ENCODE results near the gene HDAC9.

- no peak for TF ChIP-seq POLR2A (IDR thresholded peaks at IDR 0.05)
- TF ChIP-seq CTCF (IDR thresholded peaks at IDR 0.05 in 4 of 5, conservative IDR thresholded peaks at IDR 0.05 in 1 of 5): no peak
Measured at GRCh38 chr7:18995270-18995671, 499.7 kb downstream of the HDAC9 start.
